NCI-H748 (cell line): ENCODE results near the gene CCDC7.
"Not testable (repeated sequence)": the region's sequence is repeated elsewhere in the genome, so short reads cannot be mapped to it uniquely, and the experiment has no call there.

Source experiments
- DNase-seq: peaks from one replicate; lab custom pipeline; 2025; ENCODE audit not compliant: unreplicated experiment; lab: John Stamatoyannopoulos, UW

The CCDC7 gene

DNA sequence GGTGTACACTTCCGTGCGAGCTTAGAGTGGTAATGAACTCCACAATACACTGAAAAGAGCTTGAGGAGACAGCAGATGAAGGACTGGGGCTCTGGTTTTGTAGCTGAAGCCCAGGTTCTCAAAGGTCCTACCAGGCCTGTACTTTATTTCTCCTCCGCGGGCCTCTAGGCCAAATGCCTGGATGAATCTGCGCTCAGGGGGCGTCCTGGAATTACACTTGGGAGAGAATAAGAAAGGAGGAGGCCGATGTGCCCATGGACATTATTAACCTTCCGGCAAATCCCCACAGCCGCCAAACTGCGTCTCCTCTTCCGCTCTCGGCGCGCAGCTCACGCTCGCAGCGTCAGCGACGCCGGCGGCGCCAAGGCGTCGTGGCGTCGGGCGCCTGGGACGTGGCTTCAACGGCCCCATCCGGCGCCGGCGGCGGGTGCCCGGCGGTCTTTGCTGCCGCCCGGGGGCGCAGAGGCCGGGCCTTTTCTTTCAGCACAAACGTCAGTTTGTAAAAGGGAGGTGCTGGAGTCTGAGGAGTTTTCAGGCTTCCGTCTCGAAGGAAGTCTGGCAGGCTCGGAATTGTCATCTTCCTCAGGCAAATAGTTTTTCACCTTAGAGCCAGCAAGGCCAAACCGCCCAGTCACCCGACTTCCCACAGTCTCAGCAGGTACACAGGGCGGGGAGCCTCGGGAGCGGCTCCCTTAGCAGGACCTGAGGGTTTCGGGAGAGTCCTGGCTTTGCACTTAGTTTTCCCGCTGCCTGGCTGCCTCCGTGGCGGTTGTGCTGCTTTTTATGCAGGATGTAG is at the start of gene CCDC7:
TSS of gene CCDC7 (plus strand) at position 401 of the 796 bp plus-strand sequence. CDS start 5,503 bp downstream, outside the sequence.
- DNase-seq = peak; percentile 89

DNA sequence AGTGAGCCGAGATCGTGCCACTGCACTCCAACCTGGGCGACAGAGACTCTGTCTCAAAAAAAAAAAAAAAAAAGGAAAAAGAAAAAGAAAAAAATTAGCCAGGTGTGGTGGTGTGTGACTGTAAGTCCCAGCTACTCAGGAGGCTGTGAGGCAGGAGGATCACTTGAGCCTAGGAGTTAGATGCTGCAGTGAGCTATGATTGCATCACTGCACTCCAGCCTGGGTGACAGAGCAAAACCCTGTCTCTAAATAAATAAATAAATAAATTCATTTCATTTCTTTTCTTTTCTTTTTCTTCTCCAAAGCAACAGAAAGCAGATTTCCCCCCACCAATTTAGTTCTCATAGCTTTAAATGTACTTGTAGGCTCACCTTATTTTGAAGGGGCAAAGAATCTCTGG is 48.8 kb upstream of the CCDC7 start:
- not testable (repeated sequence) for DNase-seq

DNA sequence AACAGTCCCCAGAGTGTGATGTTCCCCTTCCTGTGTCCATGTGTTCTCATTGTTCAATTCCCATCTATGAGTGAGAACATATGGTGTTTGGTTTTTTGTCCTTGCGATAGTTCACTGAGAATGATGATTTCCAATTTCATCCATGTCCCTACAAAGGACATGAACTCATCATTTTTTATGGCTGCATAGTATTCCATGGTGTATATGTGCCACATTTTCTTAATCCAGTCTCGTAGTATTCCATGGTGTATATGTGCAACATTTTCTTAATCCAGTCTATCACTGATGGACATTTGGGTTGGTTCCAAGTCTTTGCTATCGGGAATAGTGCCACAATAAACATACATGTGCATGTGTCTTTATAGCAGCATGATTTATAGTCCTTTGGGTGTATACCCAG is 46.2 kb upstream of the CCDC7 start:
- DNase-seq = not testable (repeated sequence)

DNA sequence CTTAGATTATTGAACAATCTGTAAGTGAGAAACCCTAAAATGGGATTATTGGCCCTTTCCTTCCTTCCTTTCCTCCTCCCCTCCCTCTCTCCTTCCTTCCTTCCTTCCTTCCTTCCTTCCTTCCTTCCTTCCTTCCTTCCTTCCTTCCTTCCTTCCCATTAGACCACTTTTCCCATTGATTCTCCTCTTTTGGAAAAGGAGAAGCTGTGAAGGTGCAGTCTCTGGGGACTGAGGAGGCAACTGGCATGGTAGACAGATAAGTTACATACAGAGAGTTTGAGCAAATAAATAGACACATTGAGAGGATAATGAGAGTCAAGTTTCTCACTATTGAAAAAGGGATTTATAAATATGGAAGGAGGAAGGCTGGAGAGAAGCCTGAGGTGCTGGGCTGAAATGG is 45.0 kb upstream of the CCDC7 start:
- DNase-seq = no peak

- no peak for DNase-seq
These were observed 43.4 kb upstream of the CCDC7 start for GRCh38 chr10:32402499-32402898.

GRCh38 chr10:32403091-32403490 is 42.8 kb upstream of the CCDC7 start:
- DNase-seq = no peak

DNA sequence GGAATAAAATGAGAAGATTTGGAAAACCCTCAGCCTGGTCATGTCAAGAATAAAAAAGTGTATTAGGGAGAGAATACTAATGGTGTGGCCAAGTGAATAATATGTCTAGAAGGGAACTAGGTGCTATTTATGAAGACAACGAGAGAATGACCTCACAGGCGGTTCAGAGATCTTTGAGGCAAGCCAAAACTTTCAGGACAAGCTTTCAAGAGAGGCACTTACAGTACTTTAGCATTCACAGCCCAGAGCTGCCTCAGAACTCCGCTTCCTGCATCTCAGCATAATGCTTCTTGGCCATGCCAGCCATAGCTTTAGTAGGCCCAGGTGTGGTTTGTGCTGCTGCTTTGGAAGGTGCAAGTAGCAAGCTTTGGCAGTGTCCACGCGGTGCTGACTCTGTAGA is 37.2 kb upstream of the CCDC7 start:
- no peak for DNase-seq

- no peak for DNase-seq
These were observed 36.2 kb upstream of the CCDC7 start for GRCh38 chr10:32409741-32410140.

- no peak for DNase-seq
These were observed 35.4 kb upstream of the CCDC7 start for GRCh38 chr10:32410569-32410968.

DNA sequence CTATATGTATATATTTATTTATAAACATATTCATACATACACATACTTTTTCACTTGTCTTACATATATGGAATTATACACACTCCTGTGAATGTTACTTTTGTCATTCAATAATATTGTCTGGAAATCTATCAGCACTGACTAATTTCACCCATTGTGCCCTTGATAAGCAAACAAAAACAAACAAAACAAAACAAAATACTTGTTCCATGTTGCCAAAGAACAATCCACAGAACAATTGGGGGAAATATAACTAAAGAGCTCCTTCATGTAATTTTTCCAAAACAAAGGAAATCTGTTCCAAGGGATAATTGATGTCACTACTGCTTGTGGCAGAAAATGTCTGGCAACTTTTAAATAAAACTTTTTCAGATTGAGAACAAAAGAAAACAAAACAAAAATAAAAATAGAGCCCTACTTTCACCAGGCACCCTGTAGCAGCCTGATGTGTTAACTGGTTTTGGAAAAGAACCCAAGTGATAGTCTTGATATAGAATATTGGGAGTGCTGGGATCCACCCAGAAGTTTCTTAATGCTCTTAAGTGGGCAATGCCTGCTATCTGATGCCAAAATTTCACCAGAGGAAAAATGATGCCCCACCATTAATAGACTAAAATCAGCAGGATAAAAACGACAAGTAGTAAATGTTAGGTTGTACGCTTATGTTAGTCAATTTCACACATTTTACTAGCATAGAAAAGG is 34.0 kb upstream of the CCDC7 start:
- DNase-seq = no peak

DNA sequence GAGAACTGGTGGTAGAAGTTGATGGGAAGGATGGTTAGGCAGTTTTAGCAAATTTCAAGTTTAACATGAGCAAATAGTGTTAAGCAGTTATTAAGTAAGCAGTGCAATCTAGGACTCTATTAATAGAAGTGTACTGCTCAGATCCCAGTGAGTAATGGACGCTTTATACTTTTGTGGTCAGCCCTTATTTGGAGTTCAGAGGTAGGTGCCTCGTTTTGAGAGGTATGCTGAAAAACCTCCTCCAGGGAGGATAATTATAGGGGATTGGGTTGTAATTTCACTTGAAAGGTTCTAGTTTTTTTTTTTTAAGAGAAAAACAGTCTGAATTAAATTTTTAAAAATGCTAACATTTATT is 33.5 kb upstream of the CCDC7 start:
- no peak for DNase-seq

GRCh38 chr10:32413513-32413912 is 32.4 kb upstream of the CCDC7 start:
- DNase-seq = no peak

GRCh38 chr10:32415361-32415760 is 30.6 kb upstream of the CCDC7 start:
- no peak for DNase-seq

- DNase-seq = no peak
These were observed 27.9 kb upstream of the CCDC7 start for GRCh38 chr10:32417911-32418547.

DNA sequence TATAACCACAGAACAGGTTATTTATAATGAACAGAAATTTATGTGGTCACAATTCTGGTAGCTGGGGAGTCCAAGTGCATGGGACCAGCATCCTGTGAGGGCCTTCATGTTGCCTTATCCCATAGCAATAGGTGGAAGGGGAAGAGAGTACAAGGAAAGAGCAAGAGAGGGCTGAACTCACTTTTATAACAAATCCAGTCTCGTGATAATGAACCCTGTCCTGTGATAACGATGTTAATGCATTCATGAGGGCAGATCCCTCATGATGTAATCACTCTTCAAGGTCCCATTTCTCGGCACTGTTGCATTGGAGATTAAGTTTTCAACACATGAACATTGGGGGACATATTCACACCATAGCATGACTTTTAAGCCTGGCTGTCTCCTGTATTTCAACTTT is 27.4 kb upstream of the CCDC7 start:
- DNase-seq = no peak

- DNase-seq = no peak
These were observed 26.3 kb upstream of the CCDC7 start for GRCh38 chr10:32419615-32420014.

GRCh38 chr10:32426186-32426585 is 19.8 kb upstream of the CCDC7 start:
- no peak for DNase-seq

DNA sequence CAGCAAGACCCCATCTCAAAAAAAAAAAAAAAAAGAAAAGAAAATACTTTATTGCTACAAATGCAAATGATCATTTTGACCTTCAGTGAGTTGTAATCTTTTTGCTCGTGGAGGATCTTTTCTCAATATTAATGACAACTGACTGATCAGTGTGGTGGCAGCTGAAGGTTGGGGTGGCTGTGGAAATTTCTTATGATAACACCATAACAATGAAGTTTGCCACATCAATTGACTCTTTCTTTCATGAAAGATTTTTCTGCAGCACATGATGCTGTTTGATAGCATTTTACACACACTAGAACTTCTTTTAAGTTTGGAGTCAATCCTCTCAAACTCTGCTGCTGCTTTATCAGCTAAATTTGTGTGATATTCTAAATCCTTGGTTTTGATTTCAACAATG is 12.4 kb upstream of the CCDC7 start:
- no peak for DNase-seq

GRCh38 chr10:32436215-32436614 is 9.7 kb upstream of the CCDC7 start:
- DNase-seq = no peak

GRCh38 chr10:32437334-32437733 is 8.6 kb upstream of the CCDC7 start:
- DNase-seq = no peak

DNA sequence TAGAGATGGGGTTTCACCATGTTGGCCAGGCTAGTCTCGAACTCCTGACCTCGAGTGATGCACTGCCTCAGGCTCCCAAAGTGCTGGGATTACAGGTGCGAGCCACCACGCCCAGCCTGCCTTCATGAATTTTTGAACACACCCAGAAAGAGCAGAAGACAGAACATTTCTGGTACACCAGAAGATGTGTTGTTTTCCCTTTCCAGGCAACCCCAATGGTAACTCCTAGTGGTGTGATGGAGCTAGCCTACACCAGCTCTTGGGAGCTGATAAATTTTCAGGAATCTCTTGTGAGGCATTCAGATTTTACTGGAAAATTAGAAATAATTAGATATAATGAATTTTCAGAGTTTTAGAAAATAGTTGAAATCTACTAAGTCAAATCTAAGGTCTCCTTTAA is 904 bp upstream of the CCDC7 start:
- no peak for DNase-seq
